Activated CD8-positive, alpha-beta T cell treated with anti-CD3 and anti-CD28 coated beads, Interleukin-2, amount 10 ng/mL, durations not matched to agents 7 days and 5 days (primary cell): ENCODE data around the gene FSD2. TPM values are rescaled to one million over a fixed set of nuclear protein-coding genes. Genes with fewer than 3 reads are reported as not detected.
A peak's percentile ranks its signal among the peaks of the same experiment; 100 is the strongest.
"Not testable (repeated sequence)": the region's sequence is repeated elsewhere in the genome, so short reads cannot be mapped to it uniquely, and the experiment has no call there.

Experiments used
- ATAC-seq: fragments of 150-1000 bp; cut with Tn5 transposase; one replicate; pipeline ENCODE4 v1.10.0; 2021; ENCODE audit warnings: moderate library complexity
- CTCF ChIA-PET: fragments of 350-600 bp; sonication (Branson Sonifier 250); formaldehyde crosslinking; loops from one replicate; lab custom pipeline; 2021; ENCODE audit warnings: antibody characterized with exemption; lab: Charles Lee
- POLR2A ChIA-PET: fragments of 350-600 bp; sonication (Branson Sonifier 250); formaldehyde crosslinking; loops from one replicate; lab custom pipeline; 2021; ENCODE audit warnings: antibody characterized with exemption; lab: Charles Lee
- DNase-seq: peaks from one replicate; pipeline ENCODE4 v3.0.0-alpha.2; 2020
- H3K27ac Mint-ChIP-seq: one replicate; pipeline ENCODE4 v1.8.0; 2021; ENCODE audit warnings: mild to moderate bottlenecking, mixed read lengths
- H3K27me3 Mint-ChIP-seq: one replicate; pipeline ENCODE4 v1.8.0; 2021; ENCODE audit warnings: low read depth, mixed read lengths
- H3K36me3 Mint-ChIP-seq: one replicate; pipeline ENCODE4 v1.8.0; 2021; ENCODE audit warnings: low read depth, mixed read lengths
- H3K4me1 Mint-ChIP-seq: one replicate; pipeline ENCODE4 v1.8.0; 2021; ENCODE audit warnings: low read depth, mixed read lengths
- H3K4me3 Mint-ChIP-seq: one replicate; pipeline ENCODE4 v1.8.0; 2021; ENCODE audit warnings: mild to moderate bottlenecking, mixed read lengths
- H3K9me3 Mint-ChIP-seq: one replicate; pipeline ENCODE4 v1.8.0; 2022; ENCODE audit warnings: mixed read lengths; ENCODE audit not compliant: insufficient read depth
- total RNA-seq, 2 experiments: library from RNA; stranded (reverse); gene quantifications; one replicate each; pipeline ENCODE4 v1.2.3, GENCODE V29; 2021

Gene FSD2
- total RNA-seq, 2 experiments from 2014 or later: not detected

DNA sequence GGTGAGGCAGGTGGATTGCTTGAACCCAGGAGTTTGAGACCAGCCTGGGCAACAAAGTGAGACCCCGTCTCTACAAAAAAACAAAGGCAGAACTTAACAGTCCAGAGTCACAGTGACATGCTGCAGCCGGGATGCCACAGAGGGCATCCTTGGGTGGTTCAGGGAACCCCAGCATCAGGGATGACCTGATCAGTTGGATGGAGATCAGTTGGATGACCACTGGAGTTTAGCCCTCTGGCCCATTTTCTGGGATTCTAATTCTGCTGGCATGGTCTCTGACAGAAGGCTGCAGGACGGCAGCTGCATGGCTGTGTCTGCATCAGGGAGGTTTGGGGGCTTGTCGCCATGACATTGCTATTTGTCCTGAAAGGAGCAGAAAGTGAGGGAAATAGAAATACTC lies 23.4 kb upstream of the FSD2 start:
- Mint-ChIP-seq H3K27me3 (no peaks in the 10 kb centered on the region), H3K4me1 (peaks cover 27% of the 10 kb centered on the region), H3K9me3 (no peaks in the 10 kb centered on the region), H3K4me3 (no peak overlapping the region), H3K27ac (no peak overlapping the region), H3K36me3 (peaks cover 69% of the 10 kb centered on the region)
- ChIA-PET POLR2A (no interaction called here), CTCF (interaction anchor here (2.1 kb wide), 1 partner anchor 171 kb away, joined by 5 read pairs; no protein-coding TSS in a partner anchor)
- DNase-seq (no peak), ATAC-seq (no peak)

DNA sequence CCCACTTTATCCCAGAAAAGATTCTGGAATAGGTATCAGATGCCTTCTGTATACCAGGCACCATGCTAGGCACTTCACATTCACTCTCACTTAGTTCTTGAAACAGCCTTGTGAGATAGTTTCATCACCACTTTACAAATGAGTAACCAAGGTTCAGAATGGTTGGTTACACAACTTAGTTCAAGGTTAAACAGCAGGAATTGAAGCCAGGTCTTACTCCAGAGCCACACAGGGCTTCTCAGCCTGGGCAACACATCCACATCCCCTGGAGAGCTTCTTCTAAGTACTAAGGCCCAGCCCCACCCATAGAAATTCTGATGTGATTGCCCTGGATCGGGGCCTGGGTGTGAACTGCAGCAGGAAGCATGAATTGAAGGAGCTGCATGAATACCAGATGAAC lies 22.2 kb upstream of the FSD2 start:
- H3K27ac Mint-ChIP-seq: no peak overlapping the region
- H3K4me1 Mint-ChIP-seq: peaks cover 23% of the 10 kb centered on the region
- POLR2A ChIA-PET: interaction anchor here (0.6 kb wide), 1 partner anchor 10 kb away, joined by 3 read pairs; no protein-coding TSS in a partner anchor
- H3K9me3 Mint-ChIP-seq: no peaks in the 10 kb centered on the region
- H3K27me3 Mint-ChIP-seq: no peaks in the 10 kb centered on the region
- H3K36me3 Mint-ChIP-seq: peaks cover 61% of the 10 kb centered on the region
- ATAC-seq: no peak
- CTCF ChIA-PET: no interaction called here
- H3K4me3 Mint-ChIP-seq: no peak overlapping the region
- DNase-seq: no peak

- DNase-seq: no peak
- POLR2A ChIA-PET: no interaction called here
- CTCF ChIA-PET: no interaction called here
- no peak overlapping the region for H3K27ac Mint-ChIP-seq
- no peak for ATAC-seq
- peaks cover 51% of the 10 kb centered on the region for H3K36me3 Mint-ChIP-seq
- H3K27me3 Mint-ChIP-seq: no peaks in the 10 kb centered on the region
- no peaks in the 10 kb centered on the region for H3K4me1 Mint-ChIP-seq
- no peaks in the 10 kb centered on the region for H3K9me3 Mint-ChIP-seq
- H3K4me3 Mint-ChIP-seq: no peak overlapping the region
Observed at GRCh38 chr15:82823049-82823448, 17.2 kb upstream of the FSD2 start.

DNA sequence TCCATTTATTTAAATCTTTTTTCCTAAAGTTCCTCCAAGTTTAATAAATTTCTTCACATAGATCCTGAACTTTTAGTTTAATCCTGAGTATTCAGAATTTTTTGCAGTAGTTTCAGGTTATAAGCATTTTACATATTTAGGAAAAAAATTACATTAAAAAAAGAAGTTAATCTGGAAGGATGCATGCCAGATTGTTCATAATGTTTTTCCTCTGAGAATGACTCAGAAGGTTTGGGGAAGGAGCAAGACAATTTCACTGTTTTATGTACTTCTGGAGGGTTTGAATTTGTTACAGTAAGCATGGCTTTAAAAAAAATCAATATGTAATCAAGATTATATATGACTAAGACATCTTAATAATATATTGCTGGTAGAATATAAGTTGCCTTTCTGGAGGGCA lies 16.0 kb upstream of the FSD2 start:
- H3K9me3 Mint-ChIP-seq, H3K4me1 Mint-ChIP-seq, POLR2A ChIA-PET, CTCF ChIA-PET, DNase-seq, H3K4me3 Mint-ChIP-seq, H3K27ac Mint-ChIP-seq, ATAC-seq, H3K27me3 Mint-ChIP-seq: not testable (repeated sequence)
- peaks cover 55% of the 10 kb centered on the region for H3K36me3 Mint-ChIP-seq

DNA sequence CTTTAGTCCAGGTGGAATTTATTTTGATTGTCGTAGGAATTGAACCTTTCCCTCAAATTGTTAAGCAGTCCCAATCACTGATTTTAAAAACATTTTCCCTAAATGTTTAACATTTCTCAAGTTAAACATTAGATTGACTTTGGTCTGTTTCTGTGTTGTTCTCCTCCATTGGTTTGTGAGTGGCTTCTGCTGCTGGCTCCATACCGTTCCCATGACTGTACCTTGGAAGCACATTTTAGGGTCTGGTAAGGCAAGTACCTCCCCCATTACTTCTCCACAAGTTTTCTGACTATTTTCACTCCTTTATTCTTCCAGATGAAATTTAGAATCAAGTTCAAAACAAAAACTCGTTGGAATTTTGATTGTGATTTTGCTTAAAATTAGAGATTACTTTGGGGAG lies 15.5 kb upstream of the FSD2 start:
- peaks cover 55% of the 10 kb centered on the region for H3K36me3 Mint-ChIP-seq
- DNase-seq, H3K4me3 Mint-ChIP-seq, POLR2A ChIA-PET, H3K4me1 Mint-ChIP-seq, H3K27me3 Mint-ChIP-seq, CTCF ChIA-PET, H3K9me3 Mint-ChIP-seq, ATAC-seq: not testable (repeated sequence)
- H3K27ac Mint-ChIP-seq: peak overlapping the region; percentile 14

DNA sequence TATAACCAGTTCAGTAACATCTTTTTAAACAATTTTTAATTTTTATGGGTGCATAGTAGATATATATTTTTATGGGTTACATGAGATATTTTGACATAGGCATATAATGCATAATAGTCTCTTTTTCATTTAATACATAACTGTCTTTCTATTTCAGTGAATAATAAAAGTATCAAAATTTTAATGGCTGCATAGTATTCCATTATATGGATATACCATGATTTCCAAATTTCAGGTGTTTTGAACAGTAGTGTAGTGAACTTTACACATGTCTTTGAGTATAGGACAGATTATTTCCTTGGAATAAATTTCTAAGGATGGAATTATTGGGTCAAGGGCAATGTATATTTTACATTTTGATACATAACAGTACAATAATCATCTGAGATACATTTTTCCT lies 14.3 kb upstream of the FSD2 start:
- Mint-ChIP-seq H3K36me3 (peaks cover 58% of the 10 kb centered on the region), H3K27me3 (no peaks in the 10 kb centered on the region), H3K9me3 (no peaks in the 10 kb centered on the region), H3K4me3 (no peak overlapping the region), H3K27ac (no peak overlapping the region), H3K4me1 (peaks cover 4% of the 10 kb centered on the region)
- DNase-seq (no peak), ATAC-seq (no peak)
- ChIA-PET CTCF (no interaction called here), POLR2A (no interaction called here)

DNA sequence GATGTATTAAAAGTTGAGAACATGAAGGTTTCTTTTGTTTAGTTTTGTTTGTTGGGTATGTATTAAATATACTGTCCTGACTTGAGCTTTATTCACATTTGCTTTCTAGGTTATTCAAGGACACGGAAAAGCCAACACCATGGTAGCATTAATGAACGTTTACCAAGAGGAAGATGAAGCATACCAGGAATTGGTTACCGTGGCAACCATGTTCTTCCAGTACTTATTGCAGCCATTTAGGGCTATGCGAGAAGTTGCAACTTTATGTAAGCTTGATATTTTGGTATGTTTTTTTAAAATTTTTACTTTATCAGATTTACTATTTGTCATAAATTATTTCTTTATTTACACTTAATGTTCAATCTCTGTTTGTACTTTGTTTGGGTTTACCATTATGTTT lies 7.1 kb upstream of the FSD2 start:
- H3K27me3 Mint-ChIP-seq: no peaks in the 10 kb centered on the region
- CTCF ChIA-PET: interaction anchor here (1.2 to 1.6 kb wide), 4 partner anchors 18 to 273 kb away, joined by 3 to 4 read pairs (median 3); partner anchors contain the start of gene RPS17

GRCh38 chr15:82810890-82811426 lies 5.1 kb upstream of the FSD2 start:
- ChIA-PET CTCF (interaction anchor here (0.6 to 3.3 kb wide), 7 partner anchors 21 to 252 kb away, joined by 3 to 18 read pairs (median 4); no protein-coding TSS in a partner anchor), POLR2A (interaction anchor here (0.9 to 4.4 kb wide), 10 partner anchors 22 to 271 kb away, joined by 3 to 44 read pairs (median 9); partner anchors contain the start of genes C15orf40, RAMAC and RPS17)
- H3K27me3 Mint-ChIP-seq: peaks cover 3% of the 10 kb centered on the region
- peak; percentile 63 for DNase-seq
- no peak for ATAC-seq
- H3K36me3 Mint-ChIP-seq: peaks cover 33% of the 10 kb centered on the region
- H3K9me3 Mint-ChIP-seq: no peaks in the 10 kb centered on the region
- peak overlapping the region; percentile 87 for H3K27ac Mint-ChIP-seq
- peak overlapping the region; percentile 82 for H3K4me3 Mint-ChIP-seq
- H3K4me1 Mint-ChIP-seq: peaks cover 36% of the 10 kb centered on the region

More for the DNA sequence above, 7.1 kb upstream of the FSD2 start:
- DNase-seq (no peak), ATAC-seq (no peak)
- Mint-ChIP-seq H3K9me3 (no peaks in the 10 kb centered on the region), H3K27ac (no peak overlapping the region), H3K4me1 (peaks cover 36% of the 10 kb centered on the region), H3K4me3 (no peak overlapping the region), H3K36me3 (peaks cover 48% of the 10 kb centered on the region)
- POLR2A ChIA-PET: interaction anchor here (0.9 to 1.7 kb wide), 2 partner anchors 63 to 270 kb away, joined by 3 read pairs; no protein-coding TSS in a partner anchor

GRCh38 chr15:82810061-82810889 lies 4.4 kb upstream of the FSD2 start:
- CTCF ChIA-PET: interaction anchor here (0.6 to 3.3 kb wide), 7 partner anchors 22 to 279 kb away, joined by 3 to 18 read pairs (median 6); no protein-coding TSS in a partner anchor
- DNase-seq: peak; percentile 47
- Mint-ChIP-seq H3K27ac (peak overlapping the region; percentile 87), H3K27me3 (peaks cover 3% of the 10 kb centered on the region), H3K36me3 (peaks cover 27% of the 10 kb centered on the region), H3K4me1 (peaks cover 32% of the 10 kb centered on the region), H3K9me3 (no peaks in the 10 kb centered on the region), H3K4me3 (peak overlapping the region; percentile 82)
- peak; percentile 45 for ATAC-seq
- POLR2A ChIA-PET: interaction anchor here (1.4 to 4.4 kb wide), 9 partner anchors 22 to 270 kb away, joined by 3 to 44 read pairs (median 10); partner anchors contain the start of genes C15orf40, RAMAC and RPS17

DNA sequence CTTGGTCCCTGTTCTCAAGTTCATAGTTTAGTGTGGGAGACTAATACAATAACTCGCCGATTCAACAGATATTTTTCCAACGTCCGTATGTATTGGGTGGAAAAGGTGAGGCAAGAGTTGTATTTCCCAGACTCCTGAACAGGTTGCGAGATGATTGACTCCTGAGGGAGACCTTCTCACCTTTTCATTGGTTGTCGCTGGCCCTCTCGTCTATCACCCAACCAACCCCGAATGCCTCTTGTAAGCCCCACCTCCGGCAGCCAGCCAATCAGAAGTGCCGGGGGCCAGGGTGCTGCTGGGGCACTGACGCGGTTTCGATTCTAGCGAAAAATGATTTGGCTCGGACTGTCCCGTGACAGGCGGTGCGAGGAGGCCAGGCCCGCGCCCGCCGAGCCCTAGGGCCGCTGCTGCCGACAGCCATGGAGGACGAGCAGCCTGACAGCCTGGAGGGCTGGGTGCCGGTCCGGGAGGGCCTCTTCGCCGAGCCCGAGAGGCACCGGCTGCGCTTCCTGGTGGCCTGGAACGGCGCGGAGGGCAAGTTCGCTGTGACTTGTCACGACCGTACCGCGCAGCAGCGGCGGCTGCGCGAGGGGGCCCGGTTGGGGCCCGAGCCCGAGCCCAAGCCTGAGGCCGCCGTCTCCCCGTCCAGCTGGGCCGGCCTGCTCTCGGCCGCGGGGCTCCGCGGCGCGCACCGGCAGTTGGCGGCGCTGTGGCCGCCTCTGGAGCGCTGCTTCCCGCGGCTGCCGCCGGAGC lies 3.6 kb upstream of the FSD2 start, which contains the start of gene WHAMM:
Gene WHAMM, plus strand, starts transcription at position 321 of the 753 bp plus-strand sequence. Its CDS starts 99 bp downstream, at position 420.
- peak within 1 kb of the TSS; percentile 87 for H3K27ac Mint-ChIP-seq
- no peaks in the 10 kb centered on the region for H3K9me3 Mint-ChIP-seq
- CTCF ChIA-PET: interaction anchor here (1.3 to 3.3 kb wide), 6 partner anchors 23 to 279 kb away, joined by 3 to 18 read pairs (median 5); partner anchors contain the start of gene C15orf40
- peak within 1 kb of the TSS; percentile 82 for H3K4me3 Mint-ChIP-seq
- H3K36me3 Mint-ChIP-seq: peaks cover 24% of the 10 kb centered on the region
- POLR2A ChIA-PET: interaction anchor here (0.8 to 4.4 kb wide), 10 partner anchors 8 to 270 kb away, joined by 3 to 44 read pairs (median 9); partner anchors contain the start of genes C15orf40, RAMAC and RPS17
- DNase-seq (peak; percentile 97), ATAC-seq (peak; percentile 97)
- H3K4me1 Mint-ChIP-seq: peaks cover 32% of the 10 kb centered on the region
- peaks cover 5% of the 10 kb centered on the region for H3K27me3 Mint-ChIP-seq

- ChIA-PET CTCF (interaction anchor here (1.6 kb wide), 2 partner anchors 203 to 278 kb away, joined by 4 to 6 read pairs; partner anchors contain the start of gene C15orf40), POLR2A (interaction anchor here (0.7 to 4.4 kb wide), 6 partner anchors 9 to 269 kb away, joined by 3 to 44 read pairs (median 4); partner anchors contain the start of genes C15orf40 and RPS17)
- Mint-ChIP-seq H3K4me3 (peak overlapping the region; percentile 75), H3K4me1 (peaks cover 28% of the 10 kb centered on the region), H3K36me3 (peaks cover 16% of the 10 kb centered on the region), H3K27ac (no peak overlapping the region), H3K27me3 (peaks cover 10% of the 10 kb centered on the region), H3K9me3 (no peaks in the 10 kb centered on the region)
- ATAC-seq: no peak
- DNase-seq: no peak
Observed at GRCh38 chr15:82808634-82809041, 2.8 kb upstream of the FSD2 start.
